ENCODE results near the gene KCNN3.

KCNN3 gene

DNA sequence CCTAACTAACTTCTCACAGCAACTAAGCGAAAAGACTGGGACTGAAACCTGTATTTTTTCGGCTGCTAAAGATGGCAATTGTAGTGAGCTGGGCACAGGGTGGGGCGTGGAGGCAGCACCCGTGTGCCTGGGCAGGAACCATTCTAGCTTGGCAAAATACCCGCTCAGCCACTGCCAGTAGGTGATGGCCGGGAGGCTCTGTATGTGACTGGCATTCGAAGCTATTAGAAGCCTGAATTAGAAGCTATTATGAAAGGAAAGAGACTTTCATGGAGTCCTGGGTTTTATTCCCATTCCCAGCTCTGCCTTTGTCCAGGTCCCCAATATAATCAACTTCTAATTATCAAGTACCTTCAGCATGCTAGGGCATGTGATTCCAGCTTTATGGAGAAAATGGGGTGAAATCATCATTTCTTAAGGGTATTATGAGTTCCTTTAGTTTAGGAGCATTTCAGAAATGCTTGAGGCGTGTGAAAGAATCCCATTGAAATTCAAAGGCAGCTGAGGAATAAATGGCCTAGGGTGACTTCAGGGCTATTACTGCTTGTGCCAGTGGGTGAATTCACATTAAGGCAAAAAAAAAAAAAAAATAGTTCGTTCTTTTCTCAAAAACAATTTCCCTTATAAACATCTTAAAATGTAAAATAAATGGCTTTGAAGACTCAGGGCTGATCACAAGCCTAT is 125.6 kb downstream of the KCNN3 start:
- no peak for DNase-seq (ENCODE audit: low spot score)
- TF ChIP-seq, protein P1, sequence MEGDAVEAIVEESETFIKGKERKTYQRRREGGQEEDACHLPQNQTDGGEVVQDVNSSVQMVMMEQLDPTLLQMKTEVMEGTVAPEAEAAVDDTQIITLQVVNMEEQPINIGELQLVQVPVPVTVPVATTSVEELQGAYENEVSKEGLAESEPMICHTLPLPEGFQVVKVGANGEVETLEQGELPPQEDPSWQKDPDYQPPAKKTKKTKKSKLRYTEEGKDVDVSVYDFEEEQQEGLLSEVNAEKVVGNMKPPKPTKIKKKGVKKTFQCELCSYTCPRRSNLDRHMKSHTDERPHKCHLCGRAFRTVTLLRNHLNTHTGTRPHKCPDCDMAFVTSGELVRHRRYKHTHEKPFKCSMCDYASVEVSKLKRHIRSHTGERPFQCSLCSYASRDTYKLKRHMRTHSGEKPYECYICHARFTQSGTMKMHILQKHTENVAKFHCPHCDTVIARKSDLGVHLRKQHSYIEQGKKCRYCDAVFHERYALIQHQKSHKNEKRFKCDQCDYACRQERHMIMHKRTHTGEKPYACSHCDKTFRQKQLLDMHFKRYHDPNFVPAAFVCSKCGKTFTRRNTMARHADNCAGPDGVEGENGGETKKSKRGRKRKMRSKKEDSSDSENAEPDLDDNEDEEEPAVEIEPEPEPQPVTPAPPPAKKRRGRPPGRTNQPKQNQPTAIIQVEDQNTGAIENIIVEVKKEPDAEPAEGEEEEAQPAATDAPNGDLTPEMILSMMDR (IDR thresholded peaks at IDR 0.05; ENCODE audit: extremely low read depth, missing control alignments), result no peak

DNA sequence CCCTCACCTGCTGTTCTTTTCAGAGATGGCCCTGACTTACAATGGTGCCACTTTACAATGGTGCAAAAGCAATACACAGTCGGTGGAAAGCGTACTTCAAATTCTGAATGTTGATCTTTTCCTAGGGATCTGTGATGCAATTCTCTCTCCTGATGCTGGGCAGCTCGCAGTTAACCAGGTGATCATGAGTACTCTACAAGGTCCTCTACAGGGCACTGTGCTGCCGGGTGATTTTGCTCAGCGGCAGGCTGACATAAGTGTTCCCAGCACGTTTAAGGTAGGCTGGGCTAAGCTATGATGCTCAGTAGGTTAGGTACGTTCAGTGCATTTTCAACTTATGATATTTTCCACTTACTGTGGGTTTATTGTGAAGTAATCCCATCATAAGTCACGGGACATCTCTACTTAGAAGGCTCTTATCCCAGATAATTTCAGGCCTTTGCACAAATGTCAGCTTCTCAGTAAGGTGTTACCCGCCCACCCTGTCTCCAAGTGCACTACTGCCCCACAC is 126.5 kb downstream of the KCNN3 start:
- no peak for DNase-seq (ENCODE audit: low spot score)
- TF ChIP-seq, protein P1 (IDR thresholded peaks at IDR 0.05; ENCODE audit: extremely low read depth, missing control alignments), result no peak

DNA sequence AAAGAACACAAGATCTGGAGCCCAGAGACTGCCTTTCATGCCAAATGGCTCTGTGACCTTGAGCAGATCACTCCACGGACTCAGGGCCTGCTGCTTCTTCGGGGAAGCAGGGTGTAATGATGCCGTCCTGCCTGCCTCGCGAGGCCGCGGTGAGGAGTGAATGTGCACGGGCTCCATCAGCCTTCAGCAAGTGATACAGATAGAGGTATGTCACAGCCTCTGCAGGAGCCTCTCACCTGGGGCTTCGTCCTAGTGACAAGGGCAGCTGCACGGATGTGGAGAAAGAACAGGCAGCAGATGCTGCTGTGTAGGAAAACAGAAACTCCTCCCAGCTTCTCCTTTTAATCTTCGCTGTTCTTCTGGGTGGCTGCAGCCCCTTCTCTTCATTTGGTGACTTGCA is 127.5 kb downstream of the KCNN3 start:
- no peak for DNase-seq (ENCODE audit: low spot score)
- TF ChIP-seq, protein P1 (IDR thresholded peaks at IDR 0.05; ENCODE audit: extremely low read depth, missing control alignments), result no peak

DNA sequence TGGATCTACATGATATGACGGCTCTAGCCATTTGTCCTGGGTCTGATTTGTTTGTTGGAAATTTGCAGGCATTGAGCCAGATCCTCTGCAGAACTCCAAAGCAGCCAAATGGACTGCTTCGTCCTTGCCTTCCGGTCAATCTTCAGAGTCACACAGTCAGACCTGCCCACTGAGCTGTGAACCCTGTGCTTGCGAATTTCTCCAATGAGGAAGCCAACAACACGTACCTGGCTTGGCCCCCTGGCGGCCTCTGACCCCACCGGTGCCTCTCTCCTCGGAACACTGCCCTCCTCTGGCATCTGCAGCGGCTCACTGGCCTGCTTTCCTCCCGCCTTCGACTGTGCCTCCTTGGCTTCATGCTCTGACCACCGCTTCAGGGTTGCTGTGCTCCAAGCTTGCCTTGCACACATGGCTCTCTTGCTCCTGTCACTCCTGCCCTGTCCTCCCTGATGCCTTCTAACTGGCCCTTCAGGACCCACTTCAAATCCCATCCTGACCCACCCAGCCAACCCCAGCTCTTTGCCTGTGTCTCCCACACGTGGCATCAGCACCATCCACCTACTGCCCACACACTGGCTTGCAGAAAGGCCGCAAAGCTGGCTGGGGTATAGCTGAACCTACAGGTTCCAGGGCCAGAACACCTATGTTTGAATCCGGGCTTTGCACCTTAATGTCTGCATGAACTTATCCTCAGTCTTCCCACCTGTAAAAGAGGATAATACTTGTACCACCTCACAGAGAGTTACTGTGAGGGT is 128.2 kb downstream of the KCNN3 start:
- TF ChIP-seq, protein P1 (IDR thresholded peaks at IDR 0.05; ENCODE audit: extremely low read depth, missing control alignments), result no peak
- no peak for DNase-seq (ENCODE audit: low spot score)

DNA sequence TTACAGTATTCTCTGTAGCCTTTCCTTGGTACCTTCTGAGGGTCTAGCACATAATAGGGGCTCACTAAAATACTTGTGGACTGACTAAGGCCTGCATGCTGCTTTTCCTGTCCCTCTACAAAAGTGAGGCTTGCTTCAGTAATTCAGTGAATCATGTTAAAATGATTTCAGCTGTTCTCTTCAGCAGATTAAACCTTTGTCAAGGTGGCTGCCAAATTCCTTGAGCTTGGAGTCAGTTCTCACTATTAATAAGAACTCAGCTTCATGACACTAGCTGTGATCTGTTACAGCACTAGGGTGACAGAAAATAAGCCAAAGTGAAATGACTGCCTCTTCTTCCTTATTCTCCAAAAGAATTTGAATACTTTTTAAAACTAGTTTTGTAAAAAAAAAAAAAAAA is 128.8 kb downstream of the KCNN3 start:
- TF ChIP-seq, protein P1 (IDR thresholded peaks at IDR 0.05; ENCODE audit: extremely low read depth, missing control alignments), result no peak
- no peak for DNase-seq (ENCODE audit: low spot score)

DNA sequence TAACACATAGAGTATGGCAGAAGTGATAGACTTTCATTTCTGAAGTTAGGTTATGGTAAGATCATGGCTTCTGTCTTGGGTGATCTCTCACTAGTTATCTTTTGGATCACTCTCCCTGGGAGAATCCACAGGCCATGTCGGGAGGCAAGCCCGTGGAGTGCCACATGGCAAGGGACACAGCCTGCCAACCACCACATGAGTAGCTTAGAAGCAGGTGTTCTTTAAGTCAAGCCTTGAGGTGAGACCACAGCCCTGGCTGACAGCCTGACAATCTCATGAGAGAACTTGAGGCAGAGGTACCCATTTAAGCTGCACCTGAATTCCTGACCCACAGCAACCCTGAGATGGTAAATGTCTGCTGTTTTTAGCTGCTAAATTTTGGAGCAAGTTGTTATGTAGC is 130.4 kb downstream of the KCNN3 start:
- TF ChIP-seq, protein P1 (IDR thresholded peaks at IDR 0.05; ENCODE audit: extremely low read depth, missing control alignments), result no peak
- no peak for DNase-seq (ENCODE audit: low spot score)

DNA sequence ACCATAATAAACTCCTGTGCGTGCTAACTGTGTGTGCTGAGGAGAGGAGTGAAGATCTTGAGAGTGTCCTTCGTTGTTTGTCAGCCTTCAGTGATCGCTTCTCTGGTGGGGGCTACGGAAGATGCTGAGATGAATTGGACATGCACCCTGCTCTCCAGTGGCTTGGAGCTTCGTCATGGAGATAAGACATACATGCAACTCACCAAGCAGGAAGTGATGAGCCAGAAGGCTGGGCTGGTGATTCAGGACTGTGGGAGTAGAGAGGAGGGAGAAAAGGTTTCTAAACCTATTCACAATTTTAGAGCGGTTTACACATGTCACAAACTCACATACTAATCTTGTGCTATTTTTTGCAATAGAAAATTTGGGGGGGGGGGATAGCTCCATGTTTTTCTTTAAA is 133.2 kb downstream of the KCNN3 start:
- TF ChIP-seq, protein P1 (IDR thresholded peaks at IDR 0.05; ENCODE audit: extremely low read depth, missing control alignments), result no peak
- DNase-seq (ENCODE audit: low spot score), result no peak
